ENCODE results near the gene MGMT.

The MGMT gene

DNA sequence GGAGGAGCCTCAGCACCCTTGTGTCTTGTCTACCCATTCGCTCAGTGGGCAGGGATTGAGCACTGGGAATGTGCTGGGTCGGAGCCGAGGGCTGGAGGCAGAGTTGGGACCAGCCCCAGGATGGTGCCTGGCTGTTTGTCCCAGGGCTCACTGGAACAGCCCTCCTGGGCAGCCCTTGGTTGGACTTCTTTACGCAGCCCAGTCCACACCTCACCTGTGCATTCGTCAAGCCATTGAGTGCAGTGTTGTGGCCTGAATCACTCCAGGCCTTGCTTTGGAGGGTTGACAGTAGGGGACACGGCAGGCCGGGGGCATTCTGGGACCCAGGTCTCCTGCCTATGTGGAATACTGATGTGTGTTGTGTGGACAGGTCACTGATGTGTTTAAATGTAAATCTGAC lies 229.6 kb downstream of the MGMT start:
- no peak for DNase-seq

DNA sequence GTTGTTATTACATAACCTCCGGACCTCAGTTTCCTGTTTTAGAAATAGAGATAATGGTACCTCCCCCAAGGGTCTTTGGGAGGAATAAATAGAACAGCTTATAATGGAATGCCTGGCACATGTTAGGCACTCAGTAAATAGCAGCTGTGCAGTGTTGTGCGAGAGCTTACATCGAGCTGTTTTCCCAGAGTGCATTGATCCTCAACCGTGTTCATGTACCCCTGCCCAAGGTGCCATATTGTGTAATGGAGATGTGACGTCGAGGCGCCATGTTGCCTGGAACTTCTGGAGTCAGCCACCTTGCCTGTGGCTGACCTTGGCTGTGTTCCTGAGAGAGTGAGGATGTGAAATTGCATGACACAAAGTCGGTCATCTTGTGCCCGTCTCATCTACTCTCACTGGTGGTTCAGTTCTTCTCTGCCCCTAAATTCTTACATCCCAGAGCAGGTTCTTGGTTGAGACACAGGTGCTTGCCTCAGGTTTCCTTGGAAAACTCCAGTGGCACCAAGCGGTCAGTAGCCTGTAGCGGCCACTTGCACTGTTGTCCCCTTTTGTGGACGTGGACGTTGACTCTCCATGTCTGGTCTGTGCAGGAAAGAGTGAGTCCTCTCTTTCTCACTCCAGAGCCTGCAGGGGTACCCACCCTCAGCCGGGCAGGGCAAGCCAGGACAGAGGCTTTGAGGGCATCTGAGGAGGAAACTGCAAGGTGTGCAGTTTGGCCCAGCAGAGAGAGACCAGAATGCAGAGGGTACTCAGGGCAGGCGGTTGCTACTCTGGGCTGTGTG lies 230.6 kb downstream of the MGMT start:
- DNase-seq = no peak

DNA sequence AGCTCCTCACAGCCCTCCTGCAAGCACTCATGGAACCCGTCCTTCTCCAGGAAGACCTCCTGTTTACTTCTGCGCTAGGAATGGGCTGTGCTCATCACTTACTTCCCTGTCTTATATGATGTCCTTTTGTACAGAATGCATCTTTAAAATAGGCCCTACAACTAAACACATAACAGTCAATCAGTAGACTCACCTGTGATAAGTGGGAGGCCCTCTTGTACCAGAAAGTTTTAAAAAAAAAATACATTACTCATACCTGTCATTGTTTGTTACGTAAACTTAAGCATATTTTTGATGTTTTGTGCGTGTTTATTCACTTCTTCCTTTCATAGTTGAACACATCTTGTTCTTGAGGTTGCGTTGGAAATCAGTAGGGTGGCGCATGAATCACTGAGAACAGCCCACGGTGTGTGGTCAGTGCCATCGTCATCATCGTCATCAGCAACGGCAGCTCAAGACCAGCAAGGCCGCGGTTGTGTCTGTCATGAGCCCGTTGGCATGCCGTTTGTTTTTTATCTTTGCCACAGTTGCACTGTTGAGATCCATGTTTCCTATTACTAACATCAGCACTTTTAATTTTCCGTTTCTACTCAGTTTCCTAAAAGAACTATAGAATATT lies 232.8 kb downstream of the MGMT start:
- no peak for DNase-seq

DNA sequence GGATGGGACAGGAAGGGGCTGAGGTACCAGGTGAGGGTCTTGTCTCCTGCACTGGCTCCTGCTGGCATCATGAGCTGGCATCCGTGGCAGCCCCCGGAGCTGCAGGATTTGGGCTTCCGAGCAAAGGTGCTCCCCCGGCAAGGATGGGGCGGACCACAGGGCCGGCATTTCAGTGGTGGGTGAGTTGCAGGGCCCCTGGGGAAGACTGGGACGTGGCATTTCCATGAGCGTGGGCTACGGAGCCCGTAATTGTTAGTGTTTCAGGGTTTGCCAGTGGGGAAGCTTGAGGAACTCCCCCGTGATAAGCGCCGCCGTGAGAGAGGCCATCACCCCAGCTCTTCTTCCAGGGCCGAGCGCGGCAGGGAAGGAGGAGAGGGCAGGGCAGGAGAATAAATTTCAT lies 235.6 kb downstream of the MGMT start:
- no peak for DNase-seq

DNA sequence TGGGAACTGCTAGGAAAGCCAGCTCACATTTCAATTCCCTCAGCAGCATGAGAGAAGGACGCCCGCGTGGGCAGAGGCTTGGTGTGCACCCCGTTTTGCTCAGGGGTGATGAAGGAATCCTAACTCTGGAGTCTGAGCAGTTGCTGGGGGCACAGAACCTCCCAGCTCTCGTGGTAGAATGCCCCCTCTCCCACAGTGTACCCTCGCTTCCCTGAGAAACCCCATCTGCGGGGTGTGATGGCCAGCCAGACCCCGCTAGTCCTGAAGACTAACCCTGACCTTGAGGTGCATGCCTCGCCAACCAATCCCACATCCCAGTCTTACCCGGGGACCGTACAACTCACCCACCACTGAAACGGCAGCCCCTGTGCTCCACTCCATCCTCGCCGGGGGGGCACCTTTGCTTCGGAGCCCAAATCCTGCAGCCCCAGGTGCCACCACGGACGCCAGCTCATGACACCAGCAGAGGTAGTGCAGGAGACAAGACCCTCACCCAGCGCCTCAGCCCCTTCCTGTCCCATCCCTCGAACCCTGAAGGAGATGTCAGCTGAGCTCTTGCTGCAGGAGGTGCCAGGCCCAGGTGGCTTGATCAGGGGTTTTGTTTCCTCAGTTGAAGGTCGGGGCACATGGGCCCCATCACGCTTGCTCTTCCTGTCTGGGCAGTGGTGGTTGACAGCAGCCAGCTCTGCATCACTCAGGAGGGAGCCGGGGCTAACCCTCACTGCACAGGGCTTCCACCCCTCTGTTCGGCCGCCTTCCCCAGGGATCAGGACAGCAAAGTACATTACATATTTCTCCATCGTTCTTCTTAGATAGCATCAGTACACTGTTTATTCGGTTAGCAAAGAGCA lies 236.5 kb downstream of the MGMT start:
- DNase-seq = no peak

DNA sequence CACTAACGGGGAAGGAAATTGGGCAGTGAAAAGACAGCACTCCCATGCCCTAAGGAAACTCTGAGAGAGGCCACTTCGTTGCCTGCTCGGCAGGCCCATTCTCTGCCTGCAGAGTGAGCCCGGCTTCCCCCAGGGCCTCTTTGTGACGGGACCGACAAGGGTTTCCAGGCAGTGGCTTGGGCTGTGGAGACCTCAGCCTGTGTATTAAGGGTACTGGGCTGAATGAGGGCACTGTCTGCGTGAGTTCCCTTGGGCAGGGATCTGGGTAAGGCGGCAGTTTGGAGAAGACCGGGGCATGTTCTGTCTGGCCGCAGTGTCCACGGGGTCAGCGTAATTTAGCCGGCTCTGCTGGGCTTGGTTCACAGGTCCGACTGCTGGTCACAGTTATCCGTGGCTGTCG lies 237.2 kb downstream of the MGMT start:
- DNase-seq = no peak

DNA sequence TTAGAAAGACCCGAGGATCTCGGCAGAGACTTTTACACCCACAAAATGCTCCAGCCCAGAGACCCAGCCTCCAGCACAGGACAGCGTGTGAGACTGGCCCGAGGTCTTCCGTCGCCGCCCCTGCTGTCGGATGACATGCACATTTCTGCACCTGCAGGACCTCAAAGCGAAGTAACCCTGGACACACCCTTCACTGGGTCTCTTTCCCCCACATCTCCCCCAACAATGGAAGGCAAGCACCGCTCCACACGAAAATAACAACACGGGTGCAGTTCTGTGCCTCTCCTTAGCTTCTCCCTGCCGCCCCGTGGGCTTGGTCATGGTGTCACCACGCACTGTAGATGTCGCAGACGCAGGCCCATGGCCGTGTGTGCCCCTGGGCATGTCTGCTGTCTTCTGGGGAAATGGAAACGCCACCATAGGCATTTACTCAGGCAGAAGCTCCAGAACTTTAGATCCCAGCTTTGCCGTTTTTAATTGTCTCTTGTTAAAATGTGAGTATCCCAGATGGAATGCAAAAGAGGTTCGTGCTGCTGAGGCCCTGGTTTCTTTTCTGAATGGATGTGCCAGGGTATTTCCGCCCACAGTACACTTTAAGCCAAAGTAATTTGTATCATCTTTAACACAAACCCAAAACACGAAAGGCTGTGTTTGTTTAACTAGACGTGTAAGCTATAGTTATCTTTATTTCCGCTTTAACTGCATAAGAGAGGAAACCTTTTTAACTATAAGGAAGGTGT lies 237.9 kb downstream of the MGMT start:
- no peak for DNase-seq

DNA sequence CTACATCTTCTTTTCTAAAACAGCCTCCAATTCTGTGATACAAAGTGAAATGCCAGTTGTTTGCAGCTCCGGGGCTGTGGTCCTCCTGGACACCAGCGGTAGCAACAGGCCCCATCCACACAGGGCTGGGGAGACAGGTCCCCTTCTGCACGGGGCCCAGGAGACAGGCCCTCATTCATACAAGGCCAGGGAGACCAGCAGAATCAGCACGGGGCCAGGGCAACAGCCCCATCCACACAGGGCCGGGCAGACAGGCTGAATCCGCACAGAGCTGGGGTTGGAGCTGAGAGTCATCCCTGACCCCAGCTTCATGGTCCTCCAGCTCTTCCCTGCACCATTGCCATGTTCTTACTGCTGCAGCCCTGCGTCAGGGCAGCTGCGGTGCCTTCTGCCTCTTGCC lies 238.6 kb downstream of the MGMT start:
- no peak for DNase-seq

DNA sequence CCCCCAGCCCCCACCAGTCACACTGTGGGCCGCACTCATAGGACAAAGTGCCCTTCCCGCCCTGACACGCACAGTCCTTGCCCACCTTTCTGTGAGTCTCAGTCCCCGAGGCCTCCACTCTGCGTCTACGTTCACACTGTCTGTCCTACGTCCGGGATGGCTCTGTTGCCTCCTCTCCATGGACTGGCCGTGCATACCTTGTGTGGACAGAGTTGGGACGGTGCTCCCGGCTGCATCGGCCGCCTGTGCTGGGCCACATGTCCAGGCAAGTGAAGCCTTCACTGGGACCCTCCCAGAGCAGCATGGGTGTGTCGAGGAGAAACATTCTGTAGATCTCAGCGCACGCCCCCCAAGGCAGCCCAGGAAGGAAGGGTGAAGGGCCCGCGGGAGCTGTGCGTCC lies 239.0 kb downstream of the MGMT start:
- no peak for DNase-seq

DNA sequence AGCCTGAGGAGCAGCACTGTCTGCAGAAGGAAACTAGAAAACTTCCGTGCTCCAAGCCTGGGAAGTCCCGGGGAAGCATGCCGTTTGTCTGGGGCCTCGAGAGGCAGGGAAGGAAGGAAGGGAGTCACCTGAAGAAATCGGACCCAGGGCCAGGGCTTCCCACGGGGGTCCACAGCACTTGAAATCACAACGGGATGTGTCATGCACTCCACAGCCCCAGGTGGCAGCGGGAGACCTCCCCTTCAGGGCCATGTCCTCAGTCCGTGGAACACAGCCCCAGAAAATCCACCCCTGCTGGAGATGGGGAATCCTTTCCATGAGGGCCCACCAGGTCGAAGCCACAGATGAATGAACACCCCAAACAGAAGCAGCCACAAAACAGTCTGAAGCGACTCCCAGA lies 239.5 kb downstream of the MGMT start:
- no peak for DNase-seq

DNA sequence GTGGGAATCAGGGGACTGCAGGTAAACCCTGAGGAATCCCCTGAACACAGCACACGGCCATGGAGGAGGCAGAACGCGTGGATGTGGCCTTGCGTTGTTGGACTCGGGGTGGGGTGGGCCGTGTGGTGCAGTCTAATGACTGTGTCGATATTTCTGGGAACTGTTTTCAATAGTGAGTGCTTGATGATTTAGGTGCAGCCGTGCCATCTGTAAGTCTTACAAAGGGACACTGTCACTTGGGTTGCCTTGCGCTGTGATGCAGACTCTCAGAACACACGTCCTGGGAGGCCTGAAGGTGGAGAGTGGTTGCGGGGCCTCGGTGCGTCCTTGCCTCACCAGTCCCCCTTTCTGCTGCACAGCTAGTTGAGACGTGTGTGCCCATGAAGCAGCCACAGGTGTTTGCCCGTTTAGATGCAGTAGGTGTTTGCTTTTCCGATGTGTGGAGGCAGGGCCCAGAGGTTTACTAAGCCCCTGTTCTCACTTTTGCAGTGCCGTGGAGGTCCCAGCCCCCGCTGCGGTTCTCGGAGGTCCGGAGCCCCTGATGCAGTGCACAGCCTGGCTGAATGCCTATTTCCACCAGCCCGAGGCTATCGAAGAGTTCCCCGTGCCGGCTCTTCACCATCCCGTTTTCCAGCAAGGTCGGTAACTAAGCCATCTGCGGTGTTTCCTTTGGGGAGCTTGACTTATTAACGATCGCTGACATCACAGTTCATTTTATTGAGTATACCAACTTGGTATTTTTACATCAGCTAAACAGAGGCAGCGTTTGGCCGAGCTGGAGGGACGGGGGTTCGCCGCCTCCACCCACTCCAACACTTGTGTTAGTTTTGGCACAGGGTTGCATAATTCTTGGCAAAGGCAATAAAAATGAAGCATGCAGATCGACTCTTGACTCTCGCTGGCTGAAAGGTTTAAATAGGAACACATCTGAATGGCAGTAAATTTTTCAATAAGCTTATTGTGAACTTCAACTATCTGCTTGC lies 240.7 kb downstream of the MGMT start:
- no peak for DNase-seq

DNA sequence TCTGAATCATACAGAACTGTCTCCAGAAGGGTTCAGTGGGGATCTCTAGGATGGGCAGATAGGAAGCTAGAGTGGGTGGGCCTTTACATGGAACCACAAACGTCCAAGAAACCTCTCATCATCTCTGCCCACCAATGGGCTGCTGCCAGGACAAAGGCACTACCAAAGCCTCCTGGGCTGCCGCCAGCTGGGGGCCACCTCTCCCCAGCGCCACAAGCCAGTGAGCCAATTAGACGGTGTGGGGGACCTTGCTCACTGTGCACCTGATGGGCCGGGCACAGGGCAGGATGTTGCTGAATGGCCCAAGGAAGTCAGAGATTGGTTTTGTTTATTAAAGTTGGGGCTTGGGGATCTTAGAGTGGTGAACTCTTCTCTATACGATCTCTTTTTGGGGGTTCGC lies 242.1 kb downstream of the MGMT start:
- DNase-seq = no peak

DNA sequence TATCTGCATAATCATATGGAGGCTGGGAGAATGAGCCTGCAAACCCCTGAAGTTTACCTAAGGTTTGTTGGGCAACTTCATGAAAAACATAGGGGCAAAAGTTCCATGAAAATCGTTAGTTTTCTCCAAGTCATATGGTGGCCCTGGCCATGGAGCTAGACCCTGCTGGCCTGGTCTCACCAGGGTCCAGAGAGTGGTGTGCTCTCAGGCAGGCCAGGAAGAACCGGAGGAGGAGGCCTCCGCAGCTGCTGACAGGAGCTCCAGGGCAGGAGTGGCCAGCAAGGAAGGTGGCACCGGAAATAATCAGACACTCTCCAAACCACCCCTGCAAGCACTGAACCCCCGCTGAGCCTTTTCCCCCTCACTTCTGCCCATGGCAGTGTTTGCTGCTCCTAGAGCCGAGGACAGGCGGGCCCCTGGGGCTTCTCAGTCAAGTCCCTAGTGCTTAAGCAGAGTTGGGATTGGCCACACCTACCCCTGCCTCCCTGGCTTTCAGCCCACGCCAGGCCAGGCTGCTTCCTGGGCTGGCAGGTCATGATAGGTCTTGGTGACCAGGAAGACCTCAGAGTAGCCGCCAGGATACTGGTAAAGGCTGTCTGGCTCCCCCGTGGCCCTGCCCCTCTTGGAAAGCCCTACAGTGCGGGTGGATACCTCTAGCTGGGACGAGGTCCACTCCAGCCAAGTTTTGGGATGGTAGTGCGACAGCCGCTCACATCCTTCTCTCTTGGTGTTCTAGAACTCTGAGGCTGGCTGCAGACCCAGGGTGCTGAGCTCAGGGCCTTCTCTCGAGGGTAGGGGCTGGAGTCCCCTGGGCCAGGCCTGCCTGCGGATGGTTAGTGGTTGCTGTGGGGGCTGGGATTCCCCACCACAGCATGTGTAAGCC lies 242.8 kb downstream of the MGMT start:
- no peak for DNase-seq

DNA sequence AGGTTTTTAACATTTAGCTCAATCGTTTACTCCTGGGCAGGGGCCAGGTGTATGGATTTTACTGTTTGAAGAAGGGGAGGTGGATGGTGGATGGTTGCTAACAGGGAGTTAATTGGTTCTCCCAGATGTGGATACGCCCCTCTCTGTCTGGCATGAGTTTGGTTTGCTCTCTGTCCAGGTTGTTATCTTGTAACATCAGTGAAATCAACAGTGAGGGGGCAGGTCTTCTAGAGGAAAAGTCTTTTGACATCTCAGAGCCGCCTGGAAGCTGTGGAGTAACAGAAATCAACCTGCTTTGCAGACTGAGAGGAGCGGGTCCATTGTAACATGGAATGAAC lies 243.4 kb downstream of the MGMT start:
- no peak for DNase-seq

DNA sequence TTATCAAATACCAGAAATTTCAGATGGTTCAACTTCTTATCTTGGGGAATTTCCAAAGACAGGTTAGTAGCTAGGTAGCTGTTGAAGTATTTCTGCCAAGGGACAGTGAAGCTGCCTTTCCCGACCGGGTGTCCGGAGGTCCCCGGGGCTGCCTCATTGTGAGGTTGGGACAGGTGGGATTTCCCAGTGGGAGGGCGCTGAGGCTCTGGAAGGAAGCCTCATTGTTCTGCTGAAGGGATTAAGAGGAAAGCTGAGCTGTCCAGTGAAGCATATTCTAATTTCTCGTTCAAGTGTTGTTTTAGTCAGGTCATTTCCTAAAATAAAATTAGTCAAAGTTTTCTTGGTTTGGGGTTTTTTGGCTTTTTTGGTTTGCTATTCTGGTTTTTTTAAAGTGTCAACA lies 244.2 kb downstream of the MGMT start:
- no peak for DNase-seq

DNA sequence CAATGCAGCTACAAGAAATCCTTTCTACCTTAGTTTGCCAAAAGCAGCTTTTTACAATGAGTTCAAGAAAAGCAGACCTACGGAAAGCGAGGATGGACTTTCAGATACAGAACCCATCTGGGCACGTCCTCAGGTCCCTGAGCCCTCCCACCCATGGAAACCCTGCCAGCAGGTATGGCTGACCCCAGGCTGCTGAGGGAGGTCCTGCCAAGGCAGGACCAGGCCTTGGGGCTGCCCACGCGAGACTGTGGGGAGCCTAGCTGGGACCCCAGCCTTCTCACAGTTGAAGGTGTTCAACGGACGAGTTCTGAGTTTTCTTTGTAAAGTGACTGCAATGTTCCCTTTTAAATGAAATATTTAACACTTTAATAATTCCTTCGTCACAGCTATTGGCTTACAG lies 245.0 kb downstream of the MGMT start:
- no peak for DNase-seq

DNA sequence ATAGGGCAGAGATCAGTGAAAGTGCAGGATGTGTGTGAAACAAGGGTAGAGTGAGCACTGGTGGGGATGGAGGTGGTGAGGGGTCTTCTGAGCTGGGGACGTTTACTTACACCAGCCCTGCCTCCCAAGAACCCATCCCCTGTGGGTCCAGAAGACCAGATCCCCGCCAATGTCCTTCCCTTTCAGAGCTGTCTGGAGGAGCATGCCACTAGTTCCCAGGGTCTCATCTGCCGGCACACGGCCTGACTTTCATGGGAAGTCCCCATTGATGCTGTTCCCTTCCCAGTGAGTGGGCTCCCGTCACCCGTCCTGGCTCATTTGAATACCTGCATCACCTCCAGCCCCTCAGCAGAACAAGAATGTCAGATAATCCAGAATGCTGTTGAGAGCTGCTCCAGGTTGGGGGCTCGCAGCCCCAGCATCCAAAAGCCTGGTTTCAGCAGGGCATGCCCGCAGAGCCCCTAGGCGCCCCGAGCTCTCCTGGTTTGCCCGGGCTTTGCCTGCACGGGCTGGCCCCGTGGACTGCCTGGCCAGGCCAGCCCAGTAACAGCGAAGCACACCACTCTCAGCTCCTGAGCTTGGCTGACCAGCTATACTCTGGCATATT lies 246.7 kb downstream of the MGMT start:
- no peak for DNase-seq

DNA sequence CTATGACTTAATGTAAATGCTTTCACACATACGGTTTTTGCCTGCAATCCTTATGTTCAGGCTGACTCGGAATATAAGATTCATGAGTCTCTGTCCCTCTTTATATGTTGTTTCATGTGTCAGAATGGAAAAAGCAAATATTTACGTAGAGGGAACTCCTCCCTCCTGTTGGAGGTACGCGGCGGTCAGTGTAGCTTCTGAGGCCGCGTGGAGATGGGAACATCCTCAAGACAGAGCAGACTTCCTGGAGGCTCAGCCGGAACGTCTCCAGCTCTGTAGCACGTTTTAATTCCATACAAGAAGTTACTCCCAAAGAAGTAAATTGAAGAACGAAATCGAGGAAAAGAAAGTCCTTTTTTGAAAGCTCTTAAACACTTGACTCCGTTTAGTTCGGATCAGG lies 248.8 kb downstream of the MGMT start:
- DNase-seq = no peak

DNA sequence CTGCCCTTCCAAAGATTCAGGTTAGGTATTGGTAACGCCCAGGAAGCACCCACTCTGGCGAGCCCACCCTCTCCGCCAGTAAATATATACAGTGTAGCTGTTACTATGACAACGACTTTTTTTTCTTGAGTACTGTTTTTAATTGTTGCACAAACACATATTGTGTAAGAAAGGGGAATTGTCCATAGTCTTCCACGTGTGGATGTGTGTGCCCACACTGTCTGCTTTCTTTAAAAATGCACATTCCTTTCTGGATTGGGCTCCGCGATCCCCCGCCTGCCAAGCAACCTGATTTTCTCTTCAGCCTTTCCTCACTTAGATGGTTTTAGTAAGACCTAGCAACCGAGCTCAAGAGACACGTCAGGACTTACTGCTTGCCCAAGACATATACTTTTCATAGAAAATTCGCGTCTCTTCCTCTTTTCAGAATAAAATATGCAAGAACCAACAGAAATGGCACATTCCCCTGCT lies 249.2 kb downstream of the MGMT start:
- DNase-seq = no peak

DNA sequence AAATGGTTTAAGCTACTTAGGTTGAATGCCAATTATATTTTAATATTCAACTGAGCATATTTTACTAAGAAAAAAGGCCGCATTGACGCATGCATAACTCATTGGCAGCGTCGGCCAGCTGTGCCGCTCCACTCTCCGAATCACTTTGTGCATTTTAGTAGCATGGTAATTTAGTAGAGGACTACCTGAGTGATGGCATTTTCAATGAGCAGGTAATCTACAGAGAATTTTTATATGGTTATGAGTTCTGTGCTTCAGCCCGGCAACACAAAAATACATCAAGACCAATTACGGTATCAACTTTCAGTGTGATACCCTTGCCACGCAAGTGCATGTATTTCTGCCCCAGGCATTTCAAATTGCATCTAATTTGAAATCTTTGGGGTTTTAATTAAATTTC lies 249.8 kb downstream of the MGMT start:
- no peak for DNase-seq

All from stimulated activated CD4-positive, alpha-beta T cell treated with anti-CD3 and anti-CD28 coated beads, Interleukin-2, amount 100 ng/mL, for 24 hours (primary cell).